ENCODE results near the gene CHRDL2.

CHRDL2 gene

DNA sequence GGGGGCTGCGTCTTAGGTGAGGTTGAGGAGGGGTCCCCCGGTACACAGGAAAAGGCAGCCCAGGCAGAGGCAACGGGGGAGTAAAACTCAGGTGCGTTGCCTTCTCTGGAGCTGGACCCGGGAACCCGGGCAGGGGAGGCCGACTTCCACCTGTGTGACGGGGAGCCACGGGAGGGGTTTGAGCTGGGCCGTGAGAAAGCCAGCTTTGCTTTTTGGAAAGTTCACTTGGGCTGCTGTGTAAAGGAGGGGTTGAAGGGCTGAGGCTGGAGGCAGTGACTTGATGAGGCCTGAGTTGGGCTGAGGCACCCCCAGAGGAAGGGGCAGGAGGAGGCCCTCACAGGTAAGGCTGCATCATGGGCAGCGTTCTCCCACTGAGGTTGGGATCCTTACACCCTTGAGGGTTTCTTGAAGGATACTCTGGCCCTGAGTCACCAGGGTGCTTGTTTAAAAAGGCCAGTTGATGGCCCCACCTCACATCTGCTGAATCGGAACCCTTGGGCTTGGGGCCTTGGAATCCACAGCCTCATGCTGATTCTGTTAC is 47.2 kb downstream of the CHRDL2 start:
- Histone ChIP-seq H3K9me3 (ENCODE audit: insufficient read depth, low read depth, low read length) (peaks cover 2% of the 10 kb centered on the region), H3K23ac (ENCODE audit: low read length) (no peak overlapping the region), H3K4me3 (ENCODE audit: low read depth, low read length) (no peak overlapping the region), H3K9ac (ENCODE audit: low read length) (no peak overlapping the region), H2BK12ac (ENCODE audit: low read length) (no peak overlapping the region), H3K18ac (ENCODE audit: low read length) (no peak overlapping the region), H4K12ac (ENCODE audit: low read depth, low read length) (no peak overlapping the region), H2AFZ (ENCODE audit: insufficient read depth, low read length, poor library complexity) (no peak overlapping the region), H3K4ac (ENCODE audit: low read depth, low read length) (no peak overlapping the region), H3K79me1 (ENCODE audit: low read length) (no peaks in the 10 kb centered on the region), H2BK120ac (ENCODE audit: insufficient read depth, low read length, poor library complexity) (no peak overlapping the region), H4K91ac (ENCODE audit: low read depth, low read length) (no peak overlapping the region), H3K4me1 (ENCODE audit: control insufficient read depth in 1 of 2, insufficient read depth in 2 of 2, low read length in 2 of 2) (peaks cover 2 to 11% of the 10 kb centered on the region in 2 experiments), H3K14ac (ENCODE audit: low read length) (no peak overlapping the region), H2BK5ac (ENCODE audit: low read depth, low read length, poor library complexity) (no peak overlapping the region), H4K8ac (ENCODE audit: low read depth, low read length) (no peak overlapping the region), H3K36me3 (ENCODE audit: control insufficient read depth in 1 of 2, insufficient read depth in 2 of 2, low read length in 2 of 2) (no peaks in the 10 kb centered on the region), H3K27ac (ENCODE audit: low read depth, low read length) (no peak overlapping the region), H3K4me2 (ENCODE audit: low read length) (no peak overlapping the region), H3K27me3 (ENCODE audit: insufficient read depth, low read length) (peaks cover 7% of the 10 kb centered on the region), H3K79me2 (ENCODE audit: control insufficient read depth, insufficient read depth, low read length, poor library complexity) (no peaks in the 10 kb centered on the region), H2AK5ac (ENCODE audit: low read length) (no peak overlapping the region)
- no CpG with 5 or more reads among the region's 12 CpGs for WGBS (ENCODE audit: extremely low coverage, insufficient coverage, insufficient read length)
- no peak for DNase-seq

DNA sequence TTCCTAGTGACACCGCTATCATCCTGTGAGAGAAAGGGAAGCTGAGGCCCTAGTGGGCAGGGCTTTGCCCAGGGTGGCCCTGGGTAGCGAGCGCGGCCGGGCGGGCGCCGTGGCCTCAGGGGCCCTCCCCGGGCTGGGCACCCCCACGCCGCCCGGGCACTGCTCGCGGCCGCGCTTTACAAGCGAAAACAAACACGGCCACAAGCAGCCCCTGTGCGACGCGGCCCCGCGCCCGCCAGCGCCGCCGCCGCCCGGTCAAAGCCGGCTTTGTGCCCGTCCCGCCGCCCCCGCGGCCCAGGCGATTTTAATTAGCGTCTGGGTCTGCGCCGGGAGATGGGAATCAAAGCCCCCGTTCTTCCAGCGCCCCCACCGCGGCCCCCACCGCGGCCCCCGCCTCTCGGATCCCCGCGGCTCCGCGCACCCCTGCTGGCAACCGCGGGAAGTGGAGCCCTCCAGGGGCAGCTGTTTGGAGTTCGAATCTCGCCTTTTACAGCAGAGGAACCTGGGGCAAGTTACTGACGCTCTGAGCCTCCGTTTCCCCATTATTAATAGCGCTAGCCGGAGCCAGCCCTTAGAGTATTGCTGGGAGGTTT is 47.9 kb downstream of the CHRDL2 start:
- H3K36me3 ChIP-seq (ENCODE audit: control insufficient read depth in 1 of 2, insufficient read depth in 2 of 2, low read length in 2 of 2), result no peaks in the 10 kb centered on the region
- H2BK120ac ChIP-seq (ENCODE audit: insufficient read depth, low read length, poor library complexity), result no peak overlapping the region
- H3K79me1 ChIP-seq (ENCODE audit: low read length), result no peaks in the 10 kb centered on the region
- H3K4me2 ChIP-seq (ENCODE audit: low read length), result peak overlapping the region; percentile 47
- H3K23ac ChIP-seq (ENCODE audit: low read length), result no peak overlapping the region
- no peak overlapping the region for H3K14ac ChIP-seq (ENCODE audit: low read length)
- H4K12ac ChIP-seq (ENCODE audit: low read depth, low read length), result no peak overlapping the region
- no peak overlapping the region for H2AK5ac ChIP-seq (ENCODE audit: low read length)
- H4K91ac ChIP-seq (ENCODE audit: low read depth, low read length), result no peak overlapping the region
- peaks cover 2 to 11% of the 10 kb centered on the region in 2 experiments for H3K4me1 ChIP-seq (ENCODE audit: control insufficient read depth in 1 of 2, insufficient read depth in 2 of 2, low read length in 2 of 2)
- H3K18ac ChIP-seq (ENCODE audit: low read length), result no peak overlapping the region
- H3K9me3 ChIP-seq (ENCODE audit: insufficient read depth, low read depth, low read length), result peaks cover 2% of the 10 kb centered on the region
- no peak overlapping the region for H2BK12ac ChIP-seq (ENCODE audit: low read length)
- H3K4me3 ChIP-seq (ENCODE audit: low read depth, low read length), result peak overlapping the region; percentile 33
- peak in 1 of 2 donors; percentile 29 for DNase-seq
- no peak overlapping the region for H4K8ac ChIP-seq (ENCODE audit: low read depth, low read length)
- H3K9ac ChIP-seq (ENCODE audit: low read length), result no peak overlapping the region
- WGBS (ENCODE audit: extremely low coverage, insufficient coverage, insufficient read length), result no CpG with 5 or more reads among the region's 59 CpGs
- peaks cover 7% of the 10 kb centered on the region for H3K27me3 ChIP-seq (ENCODE audit: insufficient read depth, low read length)
- H2AFZ ChIP-seq (ENCODE audit: insufficient read depth, low read length, poor library complexity), result no peak overlapping the region
- H3K27ac ChIP-seq (ENCODE audit: low read depth, low read length), result no peak overlapping the region
- H3K79me2 ChIP-seq (ENCODE audit: control insufficient read depth, insufficient read depth, low read length, poor library complexity), result no peaks in the 10 kb centered on the region
- H2BK5ac ChIP-seq (ENCODE audit: low read depth, low read length, poor library complexity), result no peak overlapping the region
- no peak overlapping the region for H3K4ac ChIP-seq (ENCODE audit: low read depth, low read length)

GRCh38 chr11:74682731-74683278 is 48.4 kb downstream of the CHRDL2 start:
- no peak for DNase-seq
- Histone ChIP-seq H3K14ac (ENCODE audit: low read length) (no peak overlapping the region), H3K27me3 (ENCODE audit: insufficient read depth, low read length) (peaks cover 7% of the 10 kb centered on the region), H3K9me3 (ENCODE audit: insufficient read depth, low read depth, low read length) (peaks cover 2% of the 10 kb centered on the region), H4K91ac (ENCODE audit: low read depth, low read length) (no peak overlapping the region), H3K23ac (ENCODE audit: low read length) (no peak overlapping the region), H2AK5ac (ENCODE audit: low read length) (no peak overlapping the region), H3K79me2 (ENCODE audit: control insufficient read depth, insufficient read depth, low read length, poor library complexity) (no peaks in the 10 kb centered on the region), H2AFZ (ENCODE audit: insufficient read depth, low read length, poor library complexity) (no peak overlapping the region), H3K79me1 (ENCODE audit: low read length) (no peaks in the 10 kb centered on the region), H2BK12ac (ENCODE audit: low read length) (no peak overlapping the region), H3K4ac (ENCODE audit: low read depth, low read length) (no peak overlapping the region), H2BK5ac (ENCODE audit: low read depth, low read length, poor library complexity) (no peak overlapping the region), H3K27ac (ENCODE audit: low read depth, low read length) (no peak overlapping the region), H4K12ac (ENCODE audit: low read depth, low read length) (no peak overlapping the region), H3K4me2 (ENCODE audit: low read length) (peak overlapping the region; percentile 47), H3K9ac (ENCODE audit: low read length) (no peak overlapping the region), H3K4me3 (ENCODE audit: low read depth, low read length) (no peak overlapping the region), H3K18ac (ENCODE audit: low read length) (no peak overlapping the region), H2BK120ac (ENCODE audit: insufficient read depth, low read length, poor library complexity) (no peak overlapping the region), H4K8ac (ENCODE audit: low read depth, low read length) (no peak overlapping the region), H3K36me3 (ENCODE audit: control insufficient read depth in 1 of 2, insufficient read depth in 2 of 2, low read length in 2 of 2) (no peaks in the 10 kb centered on the region), H3K4me1 (ENCODE audit: control insufficient read depth in 1 of 2, insufficient read depth in 2 of 2, low read length in 2 of 2) (peaks cover 2 to 9% of the 10 kb centered on the region in 2 experiments)
- WGBS (ENCODE audit: extremely low coverage, insufficient coverage, insufficient read length), result no CpG with 5 or more reads among the region's 14 CpGs

DNA sequence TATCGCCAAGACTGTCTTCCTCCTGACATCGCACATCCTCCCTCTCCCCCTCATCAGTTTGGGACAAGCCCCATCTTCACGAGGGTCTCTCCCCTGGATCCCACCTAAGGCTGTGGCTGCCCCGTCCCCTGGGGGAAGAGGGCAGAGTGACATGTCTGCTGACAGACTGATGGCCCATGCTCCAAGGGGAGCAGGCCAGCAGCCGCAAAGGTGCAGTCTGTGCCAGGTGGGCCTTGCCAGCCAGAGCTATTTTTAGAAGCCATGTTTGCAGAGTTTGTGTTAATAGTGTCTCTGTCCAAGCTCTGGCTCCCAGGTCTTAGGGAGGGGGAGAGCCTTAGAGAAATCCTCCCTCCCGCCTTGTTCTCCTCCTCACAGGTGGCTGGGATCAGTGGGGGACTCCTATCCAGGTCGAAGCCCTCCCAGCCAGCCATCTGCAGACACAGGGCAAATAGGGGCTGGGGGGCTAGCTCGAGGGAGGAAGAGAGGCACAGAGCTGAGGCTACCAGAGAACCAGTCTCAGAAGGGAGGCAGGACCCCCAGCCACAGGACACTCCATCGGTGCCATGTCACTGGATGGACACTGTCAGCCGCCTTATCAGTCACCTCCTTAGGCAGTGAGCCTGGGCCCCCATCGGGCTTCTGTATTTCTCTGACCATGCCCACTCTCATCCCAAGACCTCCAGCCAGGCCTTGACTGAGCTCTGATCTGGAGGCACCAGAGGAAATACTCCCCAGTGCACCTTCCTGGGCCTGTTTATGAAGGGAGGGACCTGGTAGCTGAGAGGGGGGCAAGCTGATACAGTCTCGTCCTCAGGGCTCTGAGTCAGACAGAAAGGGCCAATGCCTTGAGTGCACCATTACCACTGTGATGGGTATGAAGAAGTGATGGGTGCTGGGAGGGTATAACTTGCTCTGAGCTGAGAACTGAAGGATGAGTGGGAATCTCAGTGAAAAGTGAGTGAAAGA is 49.3 kb downstream of the CHRDL2 start:
- Histone ChIP-seq H3K9ac (ENCODE audit: low read length) (no peak overlapping the region), H3K14ac (ENCODE audit: low read length) (no peak overlapping the region), H3K36me3 (ENCODE audit: control insufficient read depth in 1 of 2, insufficient read depth in 2 of 2, low read length in 2 of 2) (no peaks in the 10 kb centered on the region), H3K4me1 (ENCODE audit: control insufficient read depth in 1 of 2, insufficient read depth in 2 of 2, low read length in 2 of 2) (peaks cover 0 to 2% of the 10 kb centered on the region in 2 experiments), H3K18ac (ENCODE audit: low read length) (no peak overlapping the region), H3K4me3 (ENCODE audit: low read depth, low read length) (no peak overlapping the region), H3K79me1 (ENCODE audit: low read length) (no peaks in the 10 kb centered on the region), H3K27me3 (ENCODE audit: insufficient read depth, low read length) (peaks cover 7% of the 10 kb centered on the region), H3K27ac (ENCODE audit: low read depth, low read length) (no peak overlapping the region), H2AFZ (ENCODE audit: insufficient read depth, low read length, poor library complexity) (no peak overlapping the region), H3K79me2 (ENCODE audit: control insufficient read depth, insufficient read depth, low read length, poor library complexity) (no peaks in the 10 kb centered on the region), H2BK12ac (ENCODE audit: low read length) (no peak overlapping the region), H3K9me3 (ENCODE audit: insufficient read depth, low read depth, low read length) (peaks cover 2% of the 10 kb centered on the region), H4K8ac (ENCODE audit: low read depth, low read length) (no peak overlapping the region), H3K23ac (ENCODE audit: low read length) (no peak overlapping the region), H2BK120ac (ENCODE audit: insufficient read depth, low read length, poor library complexity) (no peak overlapping the region), H2AK5ac (ENCODE audit: low read length) (no peak overlapping the region), H2BK5ac (ENCODE audit: low read depth, low read length, poor library complexity) (no peak overlapping the region), H4K91ac (ENCODE audit: low read depth, low read length) (no peak overlapping the region), H3K4me2 (ENCODE audit: low read length) (no peak overlapping the region), H4K12ac (ENCODE audit: low read depth, low read length) (no peak overlapping the region), H3K4ac (ENCODE audit: low read depth, low read length) (no peak overlapping the region)
- no CpG with 5 or more reads among the region's 12 CpGs for WGBS (ENCODE audit: extremely low coverage, insufficient coverage, insufficient read length)
- DNase-seq, result no peak
